ENCODE results near the gene CPLX3. TPM values are rescaled to one million over a fixed set of nuclear protein-coding genes. Genes with fewer than 3 reads are reported as not detected.
A peak's percentile ranks its signal among the peaks of the same experiment; 100 is the strongest.

Gene CPLX3
- total RNA-seq, 1 donor from 2014 or later = not detected

DNA sequence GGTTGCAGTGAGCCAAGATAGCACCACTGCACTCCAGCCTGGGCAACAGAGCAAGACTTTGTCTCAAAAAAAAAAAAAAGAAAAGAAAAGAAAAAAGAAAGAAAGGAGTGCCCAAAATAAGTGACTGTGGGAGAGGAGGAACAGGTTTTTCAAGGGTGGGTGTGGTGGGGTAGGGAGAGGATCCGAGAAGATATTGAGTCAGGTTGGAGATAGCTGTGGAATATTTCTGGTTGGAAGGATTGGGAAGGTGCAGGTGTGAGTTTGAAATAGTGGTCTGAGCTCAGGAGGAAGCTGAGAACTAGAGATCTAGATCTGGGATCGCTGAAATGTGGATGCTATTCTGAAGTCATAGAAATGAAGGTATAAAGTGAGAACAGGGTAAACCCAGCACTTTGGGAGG is 38.9 kb downstream of the CPLX3 start:
- Histone ChIP-seq H3K9me3 (ENCODE audit: control insufficient read depth in 3 of 3, low read length in 3 of 3) (no peaks in the 10 kb centered on the region), H3K27me3 (ENCODE audit: control insufficient read depth in 3 of 3, insufficient read depth in 3 of 3, low read length in 3 of 3) (no peaks in the 10 kb centered on the region), H3K4me1 (ENCODE audit: control insufficient read depth in 3 of 3, insufficient read depth in 3 of 3, low read length in 3 of 3) (peaks cover 31 to 44% (median 33%) of the 10 kb centered on the region in 3 donors), H3K27ac (ENCODE audit: low read depth, low read length) (no peak overlapping the region), H3K9ac (ENCODE audit: low read depth in 1 of 3, low read length in 3 of 3) (no peak overlapping the region), H3K4me3 (ENCODE audit: low read length in 3 of 3) (no peak overlapping the region), H3K36me3 (ENCODE audit: control insufficient read depth in 3 of 3, insufficient read depth in 3 of 3, low read length in 3 of 3) (peaks cover 0 to 6% (median 5%) of the 10 kb centered on the region in 3 donors)

DNA sequence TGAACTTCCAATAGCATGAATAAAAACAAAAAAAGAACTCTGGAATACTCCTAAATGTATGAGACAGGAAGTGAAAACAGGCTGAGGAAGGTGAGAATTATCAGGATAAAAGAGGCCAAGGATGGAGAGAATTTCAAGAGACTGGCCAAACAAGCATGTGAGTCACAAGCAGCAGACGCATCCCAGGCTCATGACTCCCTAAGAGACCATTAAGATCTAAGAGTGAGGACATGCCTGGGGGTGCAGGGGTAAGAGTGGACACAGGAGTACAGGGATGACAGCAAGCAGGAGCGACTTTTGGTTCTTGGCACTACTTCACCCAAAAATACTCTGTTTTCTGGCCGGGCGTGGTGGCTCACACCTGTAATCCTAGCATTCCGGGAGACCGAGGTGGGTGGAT is 39.7 kb downstream of the CPLX3 start:
- no peak overlapping the region for H3K27ac ChIP-seq (ENCODE audit: low read depth, low read length)

DNA sequence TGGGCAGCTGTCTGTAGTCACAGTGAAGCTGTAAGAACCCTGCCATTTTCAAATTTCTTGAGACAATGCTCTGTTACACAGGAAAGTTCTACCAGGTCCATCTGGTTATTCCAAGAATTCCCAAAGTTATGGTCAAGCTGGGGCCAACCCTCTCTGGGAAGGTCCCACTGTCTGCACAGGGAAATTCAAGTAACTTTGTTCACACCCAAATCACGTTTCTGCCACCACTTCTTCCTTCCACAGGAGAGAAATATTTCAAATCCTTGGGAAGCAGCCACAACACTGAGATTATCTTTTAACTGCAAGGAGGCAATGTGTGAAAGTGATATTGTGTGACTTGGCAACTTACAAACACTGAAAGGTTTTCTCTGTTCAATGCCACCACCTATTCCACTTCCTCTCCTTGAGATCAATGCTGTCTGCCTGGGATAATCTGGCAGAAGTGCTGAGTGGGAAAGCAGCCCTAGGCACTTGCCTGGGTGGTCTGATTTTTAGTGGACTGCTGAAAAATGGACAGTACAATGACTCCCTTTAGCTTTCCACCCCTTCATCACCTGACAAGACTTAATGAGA is 41.1 kb downstream of the CPLX3 start:
- Histone ChIP-seq H3K4me1 (ENCODE audit: control insufficient read depth in 3 of 3, insufficient read depth in 3 of 3, low read length in 3 of 3) (peaks cover 51 to 62% (median 51%) of the 10 kb centered on the region in 3 donors), H3K27ac (ENCODE audit: low read depth, low read length) (peak overlapping the region; percentile 56), H3K36me3 (ENCODE audit: control insufficient read depth in 3 of 3, insufficient read depth in 3 of 3, low read length in 3 of 3) (peaks cover 0 to 6% (median 5%) of the 10 kb centered on the region in 3 donors), H3K4me3 (ENCODE audit: low read length in 3 of 3) (no peak overlapping the region), H3K27me3 (ENCODE audit: control insufficient read depth in 3 of 3, insufficient read depth in 3 of 3, low read length in 3 of 3) (no peaks in the 10 kb centered on the region), H3K9me3 (ENCODE audit: control insufficient read depth in 3 of 3, low read length in 3 of 3) (no peaks in the 10 kb centered on the region), H3K9ac (ENCODE audit: low read depth in 1 of 3, low read length in 3 of 3) (no peak overlapping the region)

More for the DNA sequence above, 39.7 kb downstream of the CPLX3 start:
- H3K36me3 ChIP-seq (ENCODE audit: control insufficient read depth in 3 of 3, insufficient read depth in 3 of 3, low read length in 3 of 3) = peaks cover 0 to 6% (median 5%) of the 10 kb centered on the region in 3 donors
- H3K9ac ChIP-seq (ENCODE audit: low read depth in 1 of 3, low read length in 3 of 3) = no peak overlapping the region
- no peaks in the 10 kb centered on the region for H3K9me3 ChIP-seq (ENCODE audit: control insufficient read depth in 3 of 3, low read length in 3 of 3)
- peaks cover 39 to 52% (median 41%) of the 10 kb centered on the region in 3 donors for H3K4me1 ChIP-seq (ENCODE audit: control insufficient read depth in 3 of 3, insufficient read depth in 3 of 3, low read length in 3 of 3)
- no peaks in the 10 kb centered on the region for H3K27me3 ChIP-seq (ENCODE audit: control insufficient read depth in 3 of 3, insufficient read depth in 3 of 3, low read length in 3 of 3)
- H3K4me3 ChIP-seq (ENCODE audit: low read length in 3 of 3) = no peak overlapping the region

DNA sequence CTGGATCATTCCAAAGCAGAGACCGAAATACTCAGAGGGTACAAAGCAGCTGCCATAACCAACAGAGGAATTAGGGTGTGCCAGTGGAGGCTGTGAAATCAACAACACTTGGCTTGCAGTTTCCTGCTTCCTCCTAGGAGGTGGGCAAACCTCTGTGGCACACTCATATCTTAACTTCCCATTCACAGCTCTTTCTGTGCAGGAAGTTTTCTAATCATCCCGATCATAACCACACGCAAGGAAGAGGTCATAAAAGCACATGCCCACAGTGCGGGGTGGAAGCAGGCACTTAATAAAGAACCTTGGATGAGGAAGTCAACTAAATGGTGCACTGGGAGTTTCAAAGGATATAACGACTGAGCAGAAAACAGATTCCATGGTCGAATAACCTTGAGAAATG is 41.6 kb downstream of the CPLX3 start:
- Histone ChIP-seq H3K27ac (ENCODE audit: low read depth, low read length) (peak overlapping the region; percentile 56), H3K36me3 (ENCODE audit: control insufficient read depth in 3 of 3, insufficient read depth in 3 of 3, low read length in 3 of 3) (peaks cover 0 to 6% (median 5%) of the 10 kb centered on the region in 3 donors), H3K4me1 (ENCODE audit: control insufficient read depth in 3 of 3, insufficient read depth in 3 of 3, low read length in 3 of 3) (peaks cover 53 to 65% (median 53%) of the 10 kb centered on the region in 3 donors), H3K4me3 (ENCODE audit: low read length in 3 of 3) (no peak overlapping the region), H3K27me3 (ENCODE audit: control insufficient read depth in 3 of 3, insufficient read depth in 3 of 3, low read length in 3 of 3) (no peaks in the 10 kb centered on the region), H3K9me3 (ENCODE audit: control insufficient read depth in 3 of 3, low read length in 3 of 3) (no peaks in the 10 kb centered on the region), H3K9ac (ENCODE audit: low read depth in 1 of 3, low read length in 3 of 3) (no peak overlapping the region)

DNA sequence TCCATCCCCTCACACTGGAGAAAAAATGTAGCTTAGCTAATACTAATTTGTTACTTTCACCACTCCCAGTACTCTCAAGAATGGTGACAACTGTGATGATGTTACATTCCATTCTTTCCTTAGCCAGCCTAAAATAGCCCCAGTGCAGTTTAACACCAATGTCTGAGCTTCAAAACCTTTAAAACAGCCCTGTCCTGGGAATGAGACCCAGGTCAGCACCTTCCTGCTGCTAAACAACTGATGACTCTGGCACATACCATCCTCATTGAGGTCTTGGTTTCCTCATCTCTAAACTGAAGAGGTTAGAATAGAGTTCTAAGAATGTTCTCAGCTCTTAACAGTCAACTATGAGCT is 42.9 kb downstream of the CPLX3 start:
- no peaks in the 10 kb centered on the region for H3K27me3 ChIP-seq (ENCODE audit: control insufficient read depth in 3 of 3, insufficient read depth in 3 of 3, low read length in 3 of 3)
- H3K36me3 ChIP-seq (ENCODE audit: control insufficient read depth in 3 of 3, insufficient read depth in 3 of 3, low read length in 3 of 3) = peaks cover 0 to 5% (median 3%) of the 10 kb centered on the region in 3 donors
- H3K9me3 ChIP-seq (ENCODE audit: control insufficient read depth in 3 of 3, low read length in 3 of 3) = no peaks in the 10 kb centered on the region
- H3K4me3 ChIP-seq (ENCODE audit: low read length in 3 of 3) = peak overlapping the region in 2 of 3 donors; percentile 24 to 49
- peak overlapping the region in 1 of 3 donors; percentile 35 for H3K9ac ChIP-seq (ENCODE audit: low read depth in 1 of 3, low read length in 3 of 3)
- H3K4me1 ChIP-seq (ENCODE audit: control insufficient read depth in 3 of 3, insufficient read depth in 3 of 3, low read length in 3 of 3) = peaks cover 56 to 66% (median 57%) of the 10 kb centered on the region in 3 donors
- H3K27ac ChIP-seq (ENCODE audit: low read depth, low read length) = peak overlapping the region; percentile 57

DNA sequence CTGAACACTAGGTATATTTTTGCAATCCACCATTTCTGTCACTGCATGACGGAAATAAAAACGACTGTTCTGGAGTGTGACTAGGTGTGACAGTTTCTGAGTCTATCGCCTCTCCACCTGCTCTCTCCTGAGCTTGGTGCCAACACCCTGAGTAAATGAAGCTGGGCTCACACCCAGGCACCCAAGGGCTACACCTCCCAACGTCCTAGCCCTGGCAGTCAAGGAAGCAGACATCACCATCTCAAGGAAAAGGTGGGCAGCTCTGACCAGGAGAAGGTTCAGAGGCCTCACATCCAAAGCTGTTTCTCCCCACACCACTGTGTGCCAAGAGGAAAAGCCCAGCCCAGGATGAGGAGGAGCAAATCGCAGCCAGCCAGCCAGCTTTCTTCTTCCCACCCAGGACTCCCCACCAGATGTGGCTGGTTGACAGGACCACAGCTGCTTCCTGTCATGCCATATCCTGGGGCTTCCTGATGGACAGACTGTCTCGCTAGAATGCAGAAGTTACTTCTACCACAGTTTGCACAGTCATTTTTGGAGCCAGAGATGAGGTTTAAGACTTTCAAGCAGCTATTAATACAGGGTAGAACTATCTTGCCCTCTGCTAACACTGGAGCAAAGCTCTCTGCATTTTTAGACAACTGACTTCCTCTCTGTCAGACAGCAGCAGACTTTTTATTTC is 43.4 kb downstream of the CPLX3 start:
- Histone ChIP-seq H3K4me3 (ENCODE audit: low read length in 3 of 3) (peak overlapping the region; percentile 11 to 49 (median 24)), H3K9ac (ENCODE audit: low read depth in 1 of 3, low read length in 3 of 3) (peak overlapping the region; percentile 35 to 57 (median 45)), H3K36me3 (ENCODE audit: control insufficient read depth in 3 of 3, insufficient read depth in 3 of 3, low read length in 3 of 3) (peaks cover 0 to 5% (median 3%) of the 10 kb centered on the region in 3 donors), H3K27me3 (ENCODE audit: control insufficient read depth in 3 of 3, insufficient read depth in 3 of 3, low read length in 3 of 3) (no peaks in the 10 kb centered on the region), H3K27ac (ENCODE audit: low read depth, low read length) (peak overlapping the region; percentile 57), H3K9me3 (ENCODE audit: control insufficient read depth in 3 of 3, low read length in 3 of 3) (no peaks in the 10 kb centered on the region), H3K4me1 (ENCODE audit: control insufficient read depth in 3 of 3, insufficient read depth in 3 of 3, low read length in 3 of 3) (peaks cover 56 to 66% (median 57%) of the 10 kb centered on the region in 3 donors)

DNA sequence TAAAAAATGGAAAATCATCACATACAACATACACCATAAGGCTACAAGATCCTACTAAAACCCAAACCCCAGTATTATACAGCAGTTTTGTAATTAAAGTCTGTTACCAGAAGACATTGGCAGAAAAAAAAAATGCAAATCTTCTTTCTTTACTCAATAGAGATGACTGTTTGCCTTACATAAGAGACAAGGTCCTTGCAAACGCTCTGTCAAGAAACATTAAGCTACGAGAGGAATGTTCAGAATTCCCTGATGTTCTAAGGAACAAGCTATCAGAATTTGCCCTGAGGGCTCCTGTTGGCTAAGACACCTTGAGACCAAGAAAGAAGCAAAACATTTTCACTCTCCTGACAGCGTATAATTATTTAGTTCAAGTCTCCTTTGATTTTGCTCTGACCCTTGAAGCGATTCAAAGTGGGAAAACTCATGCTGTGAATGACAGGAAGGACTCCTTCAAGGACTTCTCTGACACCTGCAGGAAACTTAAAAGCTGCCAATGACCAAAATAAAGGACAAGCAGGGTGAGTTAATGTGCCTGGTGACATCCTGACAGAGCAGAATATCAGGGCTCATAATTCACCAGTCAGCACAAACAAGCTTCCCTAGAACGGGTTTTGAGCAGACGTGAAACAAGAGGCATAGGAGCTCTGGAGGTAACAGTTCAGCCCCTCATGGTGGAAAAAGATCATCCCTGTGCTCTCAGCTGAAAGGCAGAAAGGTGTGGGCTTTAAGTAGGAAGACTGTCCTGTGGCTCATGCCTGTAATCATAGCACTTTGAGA is 44.2 kb downstream of the CPLX3 start:
- Histone ChIP-seq H3K36me3 (ENCODE audit: control insufficient read depth in 3 of 3, insufficient read depth in 3 of 3, low read length in 3 of 3) (peaks cover 0 to 5% (median 3%) of the 10 kb centered on the region in 3 donors), H3K27ac (ENCODE audit: low read depth, low read length) (peak overlapping the region; percentile 57), H3K4me3 (ENCODE audit: low read length in 3 of 3) (peak overlapping the region in 2 of 3 donors; percentile 10 to 17), H3K9me3 (ENCODE audit: control insufficient read depth in 3 of 3, low read length in 3 of 3) (no peaks in the 10 kb centered on the region), H3K9ac (ENCODE audit: low read depth in 1 of 3, low read length in 3 of 3) (peak overlapping the region; percentile 35 to 67 (median 46)), H3K27me3 (ENCODE audit: control insufficient read depth in 3 of 3, insufficient read depth in 3 of 3, low read length in 3 of 3) (no peaks in the 10 kb centered on the region), H3K4me1 (ENCODE audit: control insufficient read depth in 3 of 3, insufficient read depth in 3 of 3, low read length in 3 of 3) (peaks cover 56 to 66% (median 57%) of the 10 kb centered on the region in 3 donors)

DNA sequence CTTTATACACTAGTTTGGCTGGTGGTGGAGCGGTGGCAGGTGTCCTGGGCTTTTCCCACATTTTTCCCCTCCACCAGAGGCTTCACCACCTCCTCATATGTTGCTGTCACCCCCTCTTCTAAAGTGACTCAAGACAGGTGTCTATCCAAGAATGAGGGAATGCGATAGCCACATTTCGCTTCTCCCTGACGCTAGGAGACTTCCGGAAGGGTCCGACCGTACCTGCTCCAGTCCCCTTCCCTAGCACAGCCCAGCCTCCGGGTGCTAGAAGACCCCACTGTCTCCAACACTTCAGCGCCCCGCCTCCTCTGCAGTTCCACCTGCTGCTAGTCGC is 46.2 kb downstream of the CPLX3 start:
- H3K9me3 ChIP-seq (ENCODE audit: control insufficient read depth in 3 of 3, low read length in 3 of 3) = no peaks in the 10 kb centered on the region
- peaks cover 48 to 52% (median 48%) of the 10 kb centered on the region in 3 donors for H3K4me1 ChIP-seq (ENCODE audit: control insufficient read depth in 3 of 3, insufficient read depth in 3 of 3, low read length in 3 of 3)
- H3K27me3 ChIP-seq (ENCODE audit: control insufficient read depth in 3 of 3, insufficient read depth in 3 of 3, low read length in 3 of 3) = no peaks in the 10 kb centered on the region
- peaks cover 0 to 5% (median 3%) of the 10 kb centered on the region in 3 donors for H3K36me3 ChIP-seq (ENCODE audit: control insufficient read depth in 3 of 3, insufficient read depth in 3 of 3, low read length in 3 of 3)
- peak overlapping the region; percentile 89 to 98 (median 95) for H3K4me3 ChIP-seq (ENCODE audit: low read length in 3 of 3)
- H3K27ac ChIP-seq (ENCODE audit: low read depth, low read length) = peak overlapping the region; percentile 65
- peak overlapping the region; percentile 86 to 92 (median 92) for H3K9ac ChIP-seq (ENCODE audit: low read depth in 1 of 3, low read length in 3 of 3)

DNA sequence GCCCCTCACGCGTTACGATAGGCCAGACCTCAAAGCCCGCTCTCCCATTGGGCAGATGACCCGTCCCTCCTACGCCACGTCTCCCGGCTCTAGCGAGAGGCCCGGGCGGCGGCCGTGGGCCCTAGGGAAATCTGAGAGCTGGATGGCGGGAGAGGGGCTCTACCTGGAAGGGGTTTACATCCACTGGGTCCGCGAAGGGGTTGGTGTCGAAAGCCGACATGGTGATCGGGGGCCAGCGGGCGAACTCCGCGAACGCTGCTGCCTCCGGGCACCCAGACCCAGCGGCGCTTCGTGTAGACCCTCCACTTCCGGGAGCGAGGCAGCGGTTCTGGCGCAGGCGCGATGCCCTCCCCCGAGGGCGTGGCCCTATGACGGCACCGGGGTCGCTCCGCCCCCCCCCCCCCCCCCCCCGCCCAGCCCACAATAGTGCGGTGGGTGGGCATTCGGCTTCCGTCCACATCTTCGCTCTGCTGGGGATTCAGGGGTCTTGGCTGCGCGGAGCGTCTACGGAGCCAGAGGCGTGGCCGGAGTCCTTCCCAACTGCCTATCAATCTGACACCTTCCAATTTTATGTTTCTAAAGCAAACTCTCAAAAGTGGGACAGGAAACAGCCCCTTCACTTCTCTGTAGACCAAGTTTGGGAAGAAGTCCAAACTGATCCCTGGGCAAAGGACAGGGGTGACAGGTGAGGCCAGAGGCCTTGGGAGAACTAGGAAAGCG is 46.8 kb downstream of the CPLX3 start, which contains the start of gene SCAMP2:
TSS of gene SCAMP2 (minus strand) at position 330 of the 720 bp plus-strand sequence. CDS start at position 220, 110 bp downstream.
- Histone ChIP-seq H3K9me3 (ENCODE audit: control insufficient read depth in 3 of 3, low read length in 3 of 3) (no peaks in the 10 kb centered on the region), H3K9ac (ENCODE audit: low read depth in 1 of 3, low read length in 3 of 3) (peak within 1 kb of the TSS; percentile 86 to 92 (median 92)), H3K27ac (ENCODE audit: low read depth, low read length) (peak within 1 kb of the TSS; percentile 65), H3K4me3 (ENCODE audit: low read length in 3 of 3) (peak within 1 kb of the TSS; percentile 89 to 98 (median 95)), H3K36me3 (ENCODE audit: control insufficient read depth in 3 of 3, insufficient read depth in 3 of 3, low read length in 3 of 3) (peaks cover 0 to 3% (median under 1%) of the 10 kb centered on the region in 3 donors), H3K27me3 (ENCODE audit: control insufficient read depth in 3 of 3, insufficient read depth in 3 of 3, low read length in 3 of 3) (no peaks in the 10 kb centered on the region), H3K4me1 (ENCODE audit: control insufficient read depth in 3 of 3, insufficient read depth in 3 of 3, low read length in 3 of 3) (peaks cover 43 to 47% (median 47%) of the 10 kb centered on the region in 3 donors)
